Spinal cord (tissue), 10 donors: ENCODE data around the gene CXXC1. TPM values are rescaled to one million over a fixed set of nuclear protein-coding genes. Genes with fewer than 3 reads are reported as not detected.
"Not testable (repeated sequence)": the region's sequence is repeated elsewhere in the genome, so short reads cannot be mapped to it uniquely, and the experiment has no call there.

Source experiments
- DNase-seq, 6 donors: peaks; one replicate each; pipeline versions ENCODE4 v3.0.0 to v3.0.0-alpha.2; 2013 to 2015; ENCODE audit warnings: low spot score in 6 of 6, low read depth in 4 of 6
- H3K27ac ChIP-seq: one replicate; pipeline ENCODE4 v1.5.1; 2013; ENCODE audit warnings: low read depth, low read length, control low read depth
- H3K27me3 ChIP-seq: one replicate; pipeline ENCODE4 v1.6.1; 2013; ENCODE audit warnings: low read length; ENCODE audit not compliant: control insufficient read depth, insufficient read depth
- H3K36me3 ChIP-seq: one replicate; pipeline ENCODE4 v1.6.1; 2013; ENCODE audit warnings: low read length; ENCODE audit not compliant: control insufficient read depth, insufficient read depth
- H3K4me1 ChIP-seq: one replicate; pipeline ENCODE4 v1.6.1; 2013; ENCODE audit warnings: low read length; ENCODE audit not compliant: control insufficient read depth, insufficient read depth
- H3K4me3 ChIP-seq: one replicate; pipeline ENCODE4 v1.5.1; 2013; ENCODE audit warnings: low read depth, low read length, control low read depth
- H3K9me3 ChIP-seq: one replicate; pipeline ENCODE4 v1.6.1; 2013; ENCODE audit warnings: low read length; ENCODE audit not compliant: control insufficient read depth, insufficient read depth
- WGBS: methylation state at CpG from one replicate; pipeline ENCODE4 v1.1.5; 2013; ENCODE audit warnings: missing lambda C conversion rate; ENCODE audit not compliant: insufficient coverage; 5-methylcytosine and 5-hydroxymethylcytosine counted together
- polyA plus RNA-seq, 2 donors: library from polyadenylated mRNA; unstranded; fragments of 120-200 nt; gene quantifications; one replicate each; pipeline ENCODE4 v1.2.1, GENCODE V29; 2013; ENCODE audit not compliant: insufficient read length in 2 of 2
- small RNA-seq: library from RNA; depleted of rRNA; stranded (forward); fragments of <200 nt; gene quantifications from one replicate; pipeline ENCODE3, GENCODE V24; 2014; ENCODE audit warnings: low replicate concordance
- total RNA-seq, 2 donors: library from RNA; depleted of rRNA in 1 of 2; stranded (reverse); fragments of 120-200 nt in 1 of 2; fragments of >200 nt in 1 of 2; gene quantifications; one replicate each; pipeline versions ENCODE4 v1.2.3 to v1.2.4, GENCODE V29; 2013 to 2014
- donor health status: healthy.

The CXXC1 gene
- total and polyA plus RNA-seq, 4 donors: 31.2 to 97.5 (median 55.1) TPM

DNA sequence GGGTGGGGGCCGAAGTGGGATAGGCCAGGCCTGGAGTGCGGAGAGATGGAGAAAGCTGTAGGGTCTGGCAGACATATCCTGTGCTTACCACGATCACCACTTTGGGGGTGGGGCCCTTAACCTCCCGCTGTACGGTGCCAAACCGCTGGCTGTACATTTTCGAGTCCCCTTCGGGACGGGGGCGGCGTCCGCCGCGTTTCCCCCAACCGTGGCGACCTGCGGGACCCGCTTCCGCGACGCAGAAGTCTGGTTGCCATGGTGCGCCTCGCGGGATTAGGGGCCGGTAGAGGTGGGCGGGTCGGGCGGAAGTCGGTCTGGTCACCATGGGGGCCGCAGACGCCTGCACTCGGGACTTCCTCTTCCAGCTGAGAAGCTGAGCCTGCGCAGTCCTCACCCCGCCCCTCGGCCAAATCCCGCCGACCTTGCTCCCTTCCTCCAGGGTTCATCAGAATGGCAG is 21.2 kb downstream of the CXXC1 start, which contains the start of gene CFAP53:
CFAP53 (minus strand) TSS at position 248 of the 457 bp plus-strand sequence; CDS start at position 157, 91 bp downstream.
- peaks cover 23% of the 10 kb centered on the region for H3K4me1 ChIP-seq
- under 1% methylated on average over 35 of the region's 37 CpGs for WGBS
- H3K36me3 ChIP-seq: peaks cover 24% of the 10 kb centered on the region
- H3K27me3 ChIP-seq: no peaks in the 10 kb centered on the region
- H3K4me3 ChIP-seq: peak within 1 kb of the TSS; percentile 71
- no peaks in the 10 kb centered on the region for H3K9me3 ChIP-seq
- DNase-seq: peak in 5 of 6 donors; percentile 69 to 96 (median 85)
- H3K27ac ChIP-seq: peak within 1 kb of the TSS; percentile 49

DNA sequence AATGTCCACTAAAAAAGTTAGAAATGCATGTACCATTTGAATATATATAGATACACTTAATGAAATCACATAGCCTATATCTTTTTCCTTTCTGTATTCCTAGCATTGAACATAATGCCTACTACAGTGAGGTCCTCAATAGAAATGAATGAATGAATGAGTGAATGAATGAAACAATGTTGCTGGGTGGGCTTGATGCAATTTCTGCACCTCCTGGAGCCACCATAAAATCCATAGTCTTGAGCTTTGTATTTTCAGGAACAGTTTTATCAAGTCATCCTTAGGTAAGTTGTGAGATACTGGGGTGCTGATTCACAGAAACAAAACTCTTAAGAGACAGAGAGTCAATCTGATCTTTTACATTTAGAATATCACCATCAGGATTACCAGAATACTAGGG is 24.5 kb downstream of the CXXC1 start:
- H3K27ac ChIP-seq: no peak overlapping the region
- peaks cover 18% of the 10 kb centered on the region for H3K4me1 ChIP-seq
- no peak overlapping the region for H3K4me3 ChIP-seq
- peaks cover 5% of the 10 kb centered on the region for H3K36me3 ChIP-seq
- no peaks in the 10 kb centered on the region for H3K27me3 ChIP-seq
- H3K9me3 ChIP-seq: peaks cover 1% of the 10 kb centered on the region
- no peak for DNase-seq

DNA sequence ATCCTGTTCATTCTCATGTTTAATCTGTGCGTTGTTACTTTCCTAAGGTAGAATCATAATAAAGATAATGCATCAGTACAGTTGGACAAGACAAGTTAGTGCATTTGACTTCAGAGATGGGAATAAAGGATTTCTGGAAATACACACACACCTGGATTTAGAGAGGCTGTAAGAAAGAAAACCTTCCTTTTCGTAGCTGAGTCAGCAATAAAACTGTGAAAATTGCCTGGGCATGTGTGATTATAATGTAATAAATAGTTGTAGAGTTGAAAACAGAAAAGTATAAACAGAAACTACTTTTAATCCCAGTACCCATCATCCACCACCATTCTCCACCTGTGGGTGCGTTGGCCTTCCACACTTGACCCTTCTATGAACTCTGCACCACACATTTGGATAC is 36.6 kb downstream of the CXXC1 start:
- Histone ChIP-seq H3K36me3 (no peaks in the 10 kb centered on the region), H3K4me3 (no peak overlapping the region), H3K4me1 (no peaks in the 10 kb centered on the region), H3K27ac (no peak overlapping the region), H3K27me3 (no peaks in the 10 kb centered on the region), H3K9me3 (no peaks in the 10 kb centered on the region)
- no peak for DNase-seq
- WGBS: 100% methylated on average over 1 of the region's 3 CpGs

DNA sequence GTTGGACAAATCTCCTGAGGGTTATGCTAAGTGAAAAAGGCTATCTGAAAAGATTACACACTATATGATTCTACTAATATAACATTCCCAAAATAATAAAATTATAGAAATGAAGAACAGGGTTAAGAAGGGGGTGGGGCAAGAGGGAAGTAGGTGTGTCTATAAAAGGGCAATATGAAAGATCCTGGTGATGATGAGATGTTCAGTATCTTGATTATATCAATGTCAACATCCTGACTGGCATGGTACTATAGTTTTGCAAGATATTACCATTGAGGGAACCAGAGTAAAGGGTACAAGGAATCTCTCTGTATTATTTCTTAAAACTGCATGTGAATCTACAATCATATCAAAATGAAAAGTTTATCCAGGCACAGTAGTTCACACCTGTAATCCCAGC is 37.9 kb downstream of the CXXC1 start:
- no peaks in the 10 kb centered on the region for H3K27me3 ChIP-seq
- no peak overlapping the region for H3K4me3 ChIP-seq
- no peaks in the 10 kb centered on the region for H3K9me3 ChIP-seq
- no peaks in the 10 kb centered on the region for H3K36me3 ChIP-seq
- no peaks in the 10 kb centered on the region for H3K4me1 ChIP-seq
- no peak overlapping the region for H3K27ac ChIP-seq
- DNase-seq: no peak

DNA sequence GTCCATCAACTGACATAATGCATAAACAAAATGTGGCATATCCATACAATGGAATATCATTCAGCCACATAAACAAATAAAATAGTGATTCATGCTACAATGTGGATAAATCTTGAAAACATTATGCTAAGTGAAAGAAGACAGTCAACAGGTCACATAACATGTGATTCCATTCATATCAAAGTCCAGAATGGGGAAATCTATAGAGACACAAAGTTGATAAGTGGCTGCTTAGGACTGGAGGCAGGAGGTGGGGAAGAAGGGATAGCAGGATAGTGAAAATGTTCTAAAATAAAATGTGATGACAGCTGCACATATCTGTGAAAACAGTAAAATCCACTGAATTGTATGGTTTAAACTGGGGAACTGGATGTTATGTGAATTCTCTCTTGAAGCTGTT is 39.9 kb downstream of the CXXC1 start:
- Histone ChIP-seq H3K27ac (no peak overlapping the region), H3K9me3 (no peaks in the 10 kb centered on the region), H3K4me1 (no peaks in the 10 kb centered on the region), H3K27me3 (no peaks in the 10 kb centered on the region), H3K36me3 (no peaks in the 10 kb centered on the region), H3K4me3 (no peak overlapping the region)
- DNase-seq: no peak

DNA sequence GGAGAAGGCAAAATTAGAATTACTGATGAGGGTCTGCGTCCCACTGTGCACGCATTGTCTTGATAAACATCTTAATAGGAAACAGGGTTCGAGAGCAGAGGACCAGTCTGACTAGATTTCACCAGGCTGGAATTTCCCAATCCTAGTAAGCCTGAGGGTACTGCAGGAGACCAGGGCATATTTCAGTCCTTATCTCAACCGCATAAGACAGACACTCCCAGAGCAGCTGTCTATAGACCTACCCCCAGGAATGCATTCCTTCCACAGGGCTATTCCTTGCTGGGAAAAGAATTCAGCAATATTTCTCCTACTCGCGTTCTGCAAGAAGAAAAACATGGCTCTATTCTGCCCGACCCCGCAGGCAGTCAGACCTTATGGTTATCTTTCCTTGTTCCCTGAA is 45.7 kb downstream of the CXXC1 start:
- WGBS: 70% methylated on average over 5 of the region's 8 CpGs
- not testable (repeated sequence) for H3K27ac ChIP-seq, H3K36me3 ChIP-seq, DNase-seq, H3K4me3 ChIP-seq, H3K9me3 ChIP-seq, H3K4me1 ChIP-seq, H3K27me3 ChIP-seq

DNA sequence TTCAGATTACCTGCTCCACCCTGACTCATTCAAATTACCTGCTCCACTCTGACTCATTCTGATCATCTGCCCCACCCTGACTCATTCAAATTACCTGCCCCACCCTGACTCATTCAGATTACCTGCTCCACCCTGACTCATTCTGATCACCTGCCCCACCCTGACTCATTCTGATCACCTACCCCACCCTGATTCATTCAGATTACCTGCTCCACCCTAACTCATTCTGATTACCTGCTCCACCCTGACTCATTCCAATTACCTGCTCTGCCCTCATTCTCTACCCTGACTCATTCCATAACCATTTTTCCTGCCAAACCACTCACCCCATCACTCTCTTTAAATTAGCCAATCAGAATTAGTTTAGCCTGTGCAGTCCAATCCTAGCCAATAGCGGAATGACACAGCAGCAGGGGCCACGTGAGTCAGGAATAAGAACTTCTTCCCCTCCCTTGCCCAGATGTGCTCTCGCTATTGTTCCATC is 47.4 kb downstream of the CXXC1 start:
- Histone ChIP-seq H3K9me3 (no peaks in the 10 kb centered on the region), H3K4me3 (no peak overlapping the region), H3K27me3 (no peaks in the 10 kb centered on the region), H3K27ac (no peak overlapping the region), H3K4me1 (no peaks in the 10 kb centered on the region), H3K36me3 (no peaks in the 10 kb centered on the region)
- DNase-seq: no peak
- 84% methylated on average over 2 of the region's 3 CpGs for WGBS

DNA sequence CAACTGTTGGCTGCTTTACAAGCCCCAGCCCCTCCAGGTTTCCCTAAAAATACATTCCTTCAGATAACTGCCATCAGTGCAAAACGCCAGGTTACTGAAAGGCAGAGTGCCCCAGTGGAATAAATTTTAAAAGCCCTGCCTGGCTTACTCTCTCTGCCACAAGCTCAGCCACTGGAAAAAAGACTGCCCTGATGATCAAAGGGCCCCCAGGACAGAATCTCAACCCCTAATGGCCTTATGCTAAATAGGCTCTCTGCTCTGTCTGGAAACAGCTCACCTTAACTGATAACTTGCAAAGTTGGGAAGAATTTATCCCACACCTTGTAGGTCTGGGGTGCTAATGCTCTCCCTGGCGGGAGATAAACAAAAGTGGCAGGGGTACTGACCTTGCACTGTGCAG is 55.1 kb downstream of the CXXC1 start:
- Histone ChIP-seq H3K9me3 (no peaks in the 10 kb centered on the region), H3K27ac (no peak overlapping the region), H3K4me3 (no peak overlapping the region), H3K36me3 (no peaks in the 10 kb centered on the region), H3K27me3 (no peaks in the 10 kb centered on the region), H3K4me1 (no peaks in the 10 kb centered on the region)
- WGBS: 14% methylated on average over 2 of the region's 2 CpGs
- DNase-seq: no peak

Small RNA genes lying within 50 kb of the gene (small RNA-seq; reads per million reads assigned to genes)
- gene RNA5SP458: not detected

Other genes with a start within 250 kb of the CXXC1 start
- 1 to 10 TPM; 5.9 to 8.0 TPM for gene MYO5B, start 92.5 kb downstream of the CXXC1 start, total RNA-seq
- gene MYO5B, start 92.5 kb downstream of the CXXC1 start, polyA plus RNA-seq: 1 to 10 TPM; 2.6 to 3.1 TPM
- gene CFAP53, start 21.2 kb downstream of the CXXC1 start, total RNA-seq: 1 to 10 TPM; 1.5 to 4.8 TPM
- 1 to 10 TPM; 3.1 to 4.2 TPM for gene CFAP53, start 21.2 kb downstream of the CXXC1 start, polyA plus RNA-seq
- gene MBD1, start 6.2 kb downstream of the CXXC1 start, total RNA-seq: 10 to 100 TPM; 35.3 to 68.7 TPM
- 10 to 100 TPM; 73.6 to 78.0 TPM for gene MBD1, start 6.2 kb downstream of the CXXC1 start, polyA plus RNA-seq
- 1 to 10 TPM; 3.8 to 4.8 TPM for gene SKA1, start 87.4 kb upstream of the CXXC1 start, total RNA-seq
- gene SKA1, start 87.4 kb upstream of the CXXC1 start, polyA plus RNA-seq: 1 to 10 TPM; 3.5 to 3.7 TPM